Heart left ventricle (tissue), 16 donors: ENCODE measurements around the gene VEZT. TPM values are rescaled to one million over a fixed set of nuclear protein-coding genes. Genes with fewer than 3 reads are reported as not detected.

Source experiments
- ATAC-seq, 4 donors: fragments of 200-7000 bp; cut with Tn5 transposase; one replicate each; pipeline ENCODE4 v1.9.1; 2020 to 2022; ENCODE audit warnings: moderate library complexity in 4 of 4, mild to moderate bottlenecking in 3 of 4, moderate number of reproducible peaks in 1 of 4
- DNase-seq, 5 donors: peaks; one replicate each; pipeline ENCODE4 v3.0.0-alpha.2; 2020
- H3K27ac ChIP-seq, 12 donors: fragments of 200-600 bp; sonication (generic) in 4 of 12; one replicate each; pipeline versions ENCODE4 v1.5.0 to v1.8.0; 2016 to 2022; ENCODE audit warnings: mild to moderate bottlenecking in 2 of 12
- H3K27me3 ChIP-seq, 9 donors: fragments of 200-600 bp; sonication (generic) in 2 of 9; one replicate each; pipeline versions ENCODE4 v1.5.1 to v1.8.0; 2016 to 2022; ENCODE audit warnings: mild to moderate bottlenecking in 3 of 9
- H3K36me3 ChIP-seq, 9 donors: fragments of 200-600 bp; sonication (generic) in 2 of 9; one replicate each; pipeline versions ENCODE4 v1.5.0 to v1.8.0; 2018 to 2022; ENCODE audit warnings: mild to moderate bottlenecking in 2 of 9
- H3K4me1 ChIP-seq, 12 donors: fragments of 200-600 bp; sonication (generic) in 4 of 12; one replicate each; pipeline versions ENCODE4 v1.5.0 to v1.8.0; 2016 to 2022; ENCODE audit warnings: mild to moderate bottlenecking in 3 of 12
- H3K4me3 ChIP-seq, 12 donors: fragments of 200-600 bp; sonication (generic) in 4 of 12; one replicate each; pipeline versions ENCODE4 v1.5.0 to v1.8.0; 2017 to 2022; ENCODE audit warnings: mild to moderate bottlenecking in 9 of 12, moderate library complexity in 4 of 12
- H3K9me3 ChIP-seq, 12 donors: fragments of 200-600 bp; sonication (generic) in 4 of 12; one replicate each; pipeline versions ENCODE4 v1.5.0 to v1.8.0; 2016 to 2022; ENCODE audit warnings: mild to moderate bottlenecking in 1 of 12
- CTCF ChIP-seq, 12 donors: fragments of 200-600 bp; sonication (generic) in 4 of 12; IDR thresholded peaks; one replicate each; pipeline versions ENCODE4 v1.5.0 to v1.8.0; 2018 to 2022; ENCODE audit warnings: antibody characterized with exemption in 12 of 12, mild to moderate bottlenecking in 5 of 12
- POLR2A ChIP-seq, 2 donors: fragments of 450-650 bp; IDR thresholded peaks; one replicate each; pipeline ENCODE4 v1.6.1; 2017; ENCODE audit warnings: antibody characterized with exemption in 2 of 2, mild to moderate bottlenecking in 2 of 2, moderate library complexity in 2 of 2
- WGBS, 4 donors: extraction: QIAGEN DNeasy Blood & Tissue Kit in 2 of 4; methylation state at CpG; one replicate each; pipeline versions ENCODE4 v1.1.5 to v1.1.7; 2013 to 2018; 5-methylcytosine and 5-hydroxymethylcytosine counted together
- intact Hi-C, 10 donors: fragments of 100-400 bp; cut with DNase I; formaldehyde crosslinking; loops; one replicate each; pipeline versions ENCODE4 v1.11.1 to v1.14.2; 2022
- polyA plus RNA-seq, 2 donors: library from polyadenylated mRNA; stranded (reverse); fragments of 200-250 nt; gene quantifications; one replicate each; pipeline ENCODE4 v1.2.3, GENCODE V29; 2013
- total RNA-seq, 9 donors: library from RNA; depleted of rRNA in 2 of 9; stranded (reverse); fragments of >200 nt in 2 of 9; fragmentation: NEBNext Ultra II Directional in 3 of 9; extraction: Animal tissue kit (Norgen Biotek cat#: 25700) in 3 of 9; gene quantifications; one replicate each; pipeline versions ENCODE4 v1.1.0 to v1.2.4, GENCODE V29; 2016 to 2023
- donor health status: ischemic (EF 13 %, LVEDD 7.1; RV severe dilation, severe dysfunction).
- donor health status: healthy with polysubstance abuse.
- donor health status: DM: no; HTN: yes; CAD: no.
- donor health status: DM: no; HTN: no; CAD: no.
- donor health status: ischemic (EF 25% LVEDD 6.9; RV normal size, moderate dysfunction).
- donor health status: ischemic (EF 25% LVEDD 5.7; RV mildly dilated, moderate dysfunction).
- donor health status: healthy.
- donor health status: DM: yes; HTN: yes; CAD: no.
- donor health status: ischemic (EF 35%, LVEDD 5.7; RV mildly dilated, moderate dysfunction).
- donor health status: nonischemic (EF 11% LVEDD 7.7; RV severe dilation, severe dysfunction).
- donor health status: DM: yes; HTN: yes; CAD: no.
- donor health status: PGD.
- donor health status: ischemic (EF 29% LVEDD 5.4; RV normal size, mild dysfunction).
- donor health status: nonischemic (EF 23%, LVEDD 6.1; RV moderate dilation, normal function).

VEZT gene
- total and polyA plus RNA-seq, 11 donors, result 14.6 to 89.9 (median 65.2) TPM

GRCh38 chr12:95282266-95282665 is 64.7 kb downstream of the VEZT start:
- TF ChIP-seq CTCF (IDR thresholded peaks at IDR 0.05), result no peak
- TF ChIP-seq POLR2A (IDR thresholded peaks at IDR 0.05), result no peak
- no peak overlapping the region for H3K27ac ChIP-seq
- no peaks in the 10 kb centered on the region for H3K9me3 ChIP-seq
- intact Hi-C loops, result no loop called here
- DNase-seq (no peak), ATAC-seq (no peak)
- H3K4me3 ChIP-seq, result no peak overlapping the region
- H3K27me3 ChIP-seq, result no peaks in the 10 kb centered on the region
- H3K4me1 ChIP-seq, result peaks cover 0 to 11% (median 0%) of the 10 kb centered on the region in 12 donors
- 90 to 94% (median 92%) methylated on average over 6 of the region's 6 CpGs for WGBS, 4 donors
- peaks cover 0 to 91% (median 69%) of the 10 kb centered on the region in 9 donors for H3K36me3 ChIP-seq

- no peak for ATAC-seq
- no peak for DNase-seq
- H3K27ac ChIP-seq, result no peak overlapping the region
- intact Hi-C loops, result no loop called here
- H3K36me3 ChIP-seq, result peaks cover 0 to 91% (median 75%) of the 10 kb centered on the region in 9 donors
- peaks cover 0 to 5% (median 0%) of the 10 kb centered on the region in 12 donors for H3K4me1 ChIP-seq
- H3K9me3 ChIP-seq, result no peaks in the 10 kb centered on the region
- no peak overlapping the region for H3K4me3 ChIP-seq
- H3K27me3 ChIP-seq, result no peaks in the 10 kb centered on the region
- TF ChIP-seq POLR2A (IDR thresholded peaks at IDR 0.05) (no peak), CTCF (IDR thresholded peaks at IDR 0.05) (no peak)
- 95 to 99% (median 98%) methylated on average over 1 of the region's 1 CpG for WGBS, 4 donors
These were observed 65.8 kb downstream of the VEZT start for GRCh38 chr12:95283371-95283770.

GRCh38 chr12:95286713-95287112 is 69.1 kb downstream of the VEZT start:
- no peaks in the 10 kb centered on the region for H3K27me3 ChIP-seq
- WGBS, 4 donors, result 70 to 82% (median 72%) methylated on average over 3 of the region's 3 CpGs
- peak; percentile 67 to 74 (median 72) for ATAC-seq

GRCh38 chr12:95291501-95291900 is 73.9 kb downstream of the VEZT start:
- 96 to 100% (median 97%) methylated on average over 2 of the region's 2 CpGs for WGBS, 4 donors
- no peaks in the 10 kb centered on the region for H3K9me3 ChIP-seq
- no peak overlapping the region for H3K4me3 ChIP-seq
- peaks cover 0 to 2% (median 0%) of the 10 kb centered on the region in 12 donors for H3K4me1 ChIP-seq
- H3K27ac ChIP-seq, result no peak overlapping the region
- intact Hi-C loops, result no loop called here
- H3K36me3 ChIP-seq, result peaks cover 0 to 96% (median 62%) of the 10 kb centered on the region in 9 donors
- ATAC-seq, result no peak
- no peaks in the 10 kb centered on the region for H3K27me3 ChIP-seq
- no peak for DNase-seq
- TF ChIP-seq CTCF (IDR thresholded peaks at IDR 0.05) (no peak), POLR2A (IDR thresholded peaks at IDR 0.05) (no peak)

More at GRCh38 chr12:95286713-95287112, 69.1 kb downstream of the VEZT start:
- TF ChIP-seq POLR2A (IDR thresholded peaks at IDR 0.05) (no peak), CTCF (IDR thresholded peaks at IDR 0.05) (no peak)
- DNase-seq, result peak in 2 of 5 donors; percentile 30 to 36
- no peak overlapping the region for H3K4me3 ChIP-seq
- H3K4me1 ChIP-seq, result peaks cover 0 to 5% (median 0%) of the 10 kb centered on the region in 12 donors
- no peak overlapping the region for H3K27ac ChIP-seq
- no peaks in the 10 kb centered on the region for H3K9me3 ChIP-seq
- intact Hi-C loops, result no loop called here
- peaks cover 0 to 96% (median 70%) of the 10 kb centered on the region in 9 donors for H3K36me3 ChIP-seq
